Measurements from ENCODE around the gene ITGB1.
A peak's percentile ranks its signal among the peaks of the same experiment; 100 is the strongest.
"Not testable (repeated sequence)": the region's sequence is repeated elsewhere in the genome, so short reads cannot be mapped to it uniquely, and the experiment has no call there.

ITGB1 gene

DNA sequence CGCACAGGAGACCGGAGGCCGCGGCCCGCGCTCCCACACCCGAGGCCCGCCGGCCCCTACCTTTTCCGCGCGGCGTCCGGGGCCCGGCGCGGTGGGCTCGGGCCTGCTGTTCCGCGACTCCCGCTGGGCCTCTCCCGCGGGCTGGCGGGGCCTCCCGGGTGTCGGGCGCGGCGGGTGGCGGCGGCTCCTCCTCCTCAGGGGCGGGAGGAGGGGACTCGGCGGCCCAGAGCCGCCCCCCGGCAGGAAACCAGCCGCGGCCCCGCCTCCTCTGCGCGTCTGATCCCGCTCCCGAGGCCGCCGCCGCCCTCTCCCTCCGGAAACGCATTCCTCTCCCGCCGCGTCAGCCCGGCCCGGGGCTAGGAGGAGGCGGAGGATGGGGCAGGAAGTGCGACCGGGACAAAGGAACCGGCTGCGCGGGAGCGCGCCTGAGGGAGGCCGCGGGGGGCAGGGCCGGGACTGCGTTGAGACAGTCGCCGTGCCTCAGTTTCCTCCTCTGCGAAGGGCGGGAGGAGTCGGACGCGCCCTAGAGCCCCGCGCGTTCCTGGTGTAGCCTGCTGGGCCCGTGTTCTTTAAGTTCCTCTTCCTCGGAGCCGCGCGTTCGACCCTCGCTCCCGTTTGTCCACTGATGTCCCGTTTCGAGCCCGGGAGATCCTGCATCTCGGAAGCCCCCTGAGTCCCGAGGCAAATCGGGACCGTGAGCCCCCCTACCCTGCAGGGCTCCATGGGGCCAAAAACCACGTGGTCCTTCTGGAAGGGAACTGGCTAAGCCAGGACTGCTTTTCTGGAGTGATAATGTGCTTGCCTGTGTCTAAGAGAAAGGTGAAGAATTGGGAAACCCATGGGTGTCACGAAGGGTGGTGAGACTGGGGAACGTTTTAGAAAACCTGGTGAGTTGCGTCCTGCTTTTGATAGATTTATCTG lies at the start of gene ITGB1:
TSS of gene ITGB1 (minus strand) at position 146 of the 921 bp plus-strand sequence. CDS start 22,672 bp downstream, outside the sequence.
- DNase-seq (ENCODE audit: low read depth): peak; percentile 97

DNA sequence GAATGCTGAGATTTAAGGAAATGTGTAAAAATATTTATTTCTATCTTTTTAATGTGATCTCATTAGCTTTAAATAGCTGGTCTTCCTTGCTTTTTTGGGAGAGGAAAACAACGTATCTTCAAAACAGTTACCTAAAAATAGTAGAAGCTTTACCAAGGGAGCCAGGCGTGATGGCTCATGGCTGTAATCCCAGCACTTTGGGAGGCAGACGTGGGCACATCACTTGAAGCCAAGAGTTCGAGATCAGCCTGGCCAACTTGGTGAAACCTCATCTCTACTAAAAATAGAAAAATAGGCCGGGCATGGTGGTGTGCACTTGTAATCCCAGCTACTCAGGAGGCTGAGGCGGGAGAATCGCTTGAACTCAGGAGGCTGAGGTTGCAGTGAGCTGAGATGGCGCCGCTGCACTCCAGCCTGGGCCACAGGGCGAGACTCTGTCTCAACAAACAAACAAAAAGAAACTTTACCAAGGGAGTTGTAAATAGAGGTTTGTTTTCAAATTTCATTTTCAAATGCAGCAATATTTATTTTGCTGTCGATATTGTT lies 48.4 kb upstream of the ITGB1 start:
- DNase-seq (ENCODE audit: low read depth): no peak

DNA sequence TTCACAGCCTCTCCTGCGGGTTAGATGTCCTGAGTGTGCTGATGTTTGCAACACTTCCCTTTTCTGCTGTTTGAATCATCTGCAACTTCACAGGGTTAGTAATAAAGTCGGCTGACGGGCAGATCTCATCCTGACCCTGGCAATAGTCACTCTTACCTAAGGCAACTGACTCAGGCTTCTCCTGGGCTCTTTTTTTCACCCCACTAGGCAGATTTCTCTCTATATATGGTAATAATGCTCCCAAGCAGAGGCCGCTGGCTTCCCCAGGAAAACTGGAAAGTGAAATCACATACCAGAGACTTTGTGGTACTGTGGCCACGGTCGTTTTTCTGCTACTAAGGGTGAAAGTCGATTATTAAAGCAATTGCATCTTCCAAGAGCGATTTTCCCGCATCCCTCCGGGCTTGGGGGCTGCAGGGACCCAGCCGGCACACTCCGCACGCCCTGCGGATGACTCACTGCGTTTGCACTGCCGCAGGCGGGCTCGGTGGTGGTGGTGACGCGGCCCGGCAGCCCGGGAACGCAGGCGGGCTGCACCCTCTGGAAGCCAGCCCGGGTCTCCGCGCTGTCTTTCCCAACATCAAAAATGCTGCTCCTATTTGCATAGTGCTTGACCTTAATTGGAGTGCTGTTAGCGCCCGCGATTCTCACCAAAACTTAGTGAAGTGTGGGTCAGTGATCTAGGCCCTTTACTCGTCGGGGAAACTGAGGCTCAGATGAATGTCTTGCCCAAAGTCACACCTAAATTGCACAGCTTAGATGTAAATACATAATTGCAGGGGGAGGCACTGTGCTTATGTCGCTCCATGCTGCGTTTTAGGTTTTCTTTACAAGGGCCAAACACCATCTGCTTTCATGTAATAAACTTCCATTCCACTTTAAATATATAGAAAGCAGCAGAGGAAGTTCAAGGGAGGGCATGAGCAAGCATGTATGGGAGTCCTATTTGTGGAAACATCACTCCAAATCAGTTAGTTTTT lies 47.6 kb upstream of the ITGB1 start:
- DNase-seq (ENCODE audit: low read depth): peak; percentile 93

- no peak for DNase-seq (ENCODE audit: low read depth)
These were observed 44.0 kb upstream of the ITGB1 start for GRCh38 chr10:33001908-33002492.

GRCh38 chr10:32998060-32998581 lies 40.1 kb upstream of the ITGB1 start:
- DNase-seq (ENCODE audit: low read depth): not testable (repeated sequence)

- DNase-seq (ENCODE audit: low read depth): no peak
These were observed 37.7 kb upstream of the ITGB1 start for GRCh38 chr10:32995751-32996150.

DNA sequence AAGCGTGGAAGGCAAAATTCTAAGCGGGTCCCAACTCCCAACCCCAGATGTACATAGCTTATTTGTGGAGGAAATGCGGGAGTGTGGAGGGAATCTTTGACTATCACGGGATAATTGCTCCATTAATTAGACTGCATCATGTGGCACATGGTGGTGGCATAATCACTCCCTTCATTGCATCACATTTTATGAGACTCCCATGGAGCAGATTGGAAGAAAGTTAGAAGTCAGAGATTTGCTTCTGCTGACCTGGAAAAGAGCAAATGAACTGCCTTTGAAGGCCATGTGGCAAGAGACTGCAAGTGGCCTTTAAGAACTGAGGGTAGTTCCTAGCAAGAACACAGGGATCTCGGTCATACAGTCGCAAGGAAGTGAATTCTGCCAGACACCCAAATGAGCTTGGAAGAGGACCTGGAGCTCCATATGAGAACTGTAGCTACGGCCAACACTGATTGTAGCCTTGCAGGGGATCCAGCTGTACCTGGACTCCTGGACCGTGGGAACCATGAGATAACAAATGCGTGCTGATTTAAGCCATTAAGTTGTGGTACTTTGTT lies 37.1 kb upstream of the ITGB1 start:
- no peak for DNase-seq (ENCODE audit: low read depth)

GRCh38 chr10:32994632-32995031 lies 36.6 kb upstream of the ITGB1 start:
- not testable (repeated sequence) for DNase-seq (ENCODE audit: low read depth)

GRCh38 chr10:32992310-32992709 lies 34.3 kb upstream of the ITGB1 start:
- not testable (repeated sequence) for DNase-seq (ENCODE audit: low read depth)

DNA sequence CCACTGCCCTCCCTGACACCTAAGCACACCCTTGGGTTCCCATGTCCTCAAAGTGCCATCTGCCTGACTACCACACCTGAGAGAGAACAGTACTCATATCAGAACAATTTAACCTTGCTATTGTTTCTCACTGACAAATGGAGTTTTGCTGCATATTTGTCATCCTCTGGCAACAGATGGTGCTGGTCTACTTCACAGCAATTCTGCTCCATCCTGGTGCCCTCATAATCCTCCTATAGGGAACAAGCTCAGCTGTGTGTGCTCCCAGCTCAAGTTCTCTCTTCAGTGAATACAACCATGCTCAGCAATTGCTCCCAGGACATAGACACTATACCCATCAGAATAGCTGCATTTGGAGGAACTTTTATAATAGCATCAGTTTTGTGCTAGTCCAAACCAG lies 32.8 kb upstream of the ITGB1 start:
- DNase-seq (ENCODE audit: low read depth): no peak

GRCh38 chr10:32988604-32989003 lies 30.6 kb upstream of the ITGB1 start:
- DNase-seq (ENCODE audit: low read depth): no peak

- no peak for DNase-seq (ENCODE audit: low read depth)
These were observed 29.1 kb upstream of the ITGB1 start for GRCh38 chr10:32987172-32987571.

DNA sequence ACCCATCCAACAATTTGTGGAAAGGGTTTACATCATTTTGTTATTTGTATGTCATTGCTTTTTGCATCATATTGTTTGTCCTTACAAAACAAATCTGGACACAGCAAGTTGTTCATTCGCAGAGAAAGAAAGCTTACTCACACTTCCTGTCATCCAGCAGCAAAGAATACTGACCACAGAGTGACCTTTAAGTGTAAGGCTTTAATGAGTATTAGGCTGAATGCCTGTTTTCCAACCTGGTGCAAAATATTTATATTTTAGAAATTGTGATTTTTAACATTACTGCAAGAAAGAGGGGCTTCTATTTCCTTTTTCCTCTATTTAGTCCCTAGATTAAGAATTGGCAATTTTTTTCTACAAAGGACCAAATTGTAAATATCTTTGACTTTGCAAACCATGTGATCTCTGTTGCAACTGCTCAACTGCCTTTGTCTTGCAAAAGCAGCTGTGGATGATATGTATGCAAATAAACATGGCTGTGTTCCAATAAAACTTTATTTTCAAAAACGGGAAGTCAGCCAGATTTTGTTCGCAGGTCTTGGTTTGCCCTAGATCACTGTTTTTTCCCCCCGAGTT lies 27.8 kb upstream of the ITGB1 start:
- peak; percentile 91 for DNase-seq (ENCODE audit: low read depth)

DNA sequence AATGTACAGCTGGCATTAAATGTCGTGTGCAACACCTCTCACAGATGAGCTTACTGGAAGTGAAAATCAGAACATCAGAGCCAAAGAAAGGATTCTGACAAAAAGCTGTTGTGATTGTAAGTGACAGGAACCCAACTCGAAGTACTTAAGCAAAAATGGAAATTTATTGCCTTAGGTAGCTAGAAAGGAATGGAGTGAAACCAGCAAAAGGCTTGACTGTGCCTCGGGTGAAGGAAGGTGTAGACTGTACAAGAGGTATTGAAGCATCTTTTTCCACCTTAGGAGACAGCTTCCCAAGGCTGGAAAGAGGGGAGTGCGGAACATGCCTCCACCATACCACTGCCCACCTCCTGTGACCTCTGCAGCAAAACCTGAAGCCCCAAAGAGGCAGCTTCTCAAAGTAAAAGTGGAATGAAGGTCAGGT lies 27.3 kb upstream of the ITGB1 start:
- no peak for DNase-seq (ENCODE audit: low read depth)

GRCh38 chr10:32984003-32984600 lies 26.1 kb upstream of the ITGB1 start:
- DNase-seq (ENCODE audit: low read depth): no peak

DNA sequence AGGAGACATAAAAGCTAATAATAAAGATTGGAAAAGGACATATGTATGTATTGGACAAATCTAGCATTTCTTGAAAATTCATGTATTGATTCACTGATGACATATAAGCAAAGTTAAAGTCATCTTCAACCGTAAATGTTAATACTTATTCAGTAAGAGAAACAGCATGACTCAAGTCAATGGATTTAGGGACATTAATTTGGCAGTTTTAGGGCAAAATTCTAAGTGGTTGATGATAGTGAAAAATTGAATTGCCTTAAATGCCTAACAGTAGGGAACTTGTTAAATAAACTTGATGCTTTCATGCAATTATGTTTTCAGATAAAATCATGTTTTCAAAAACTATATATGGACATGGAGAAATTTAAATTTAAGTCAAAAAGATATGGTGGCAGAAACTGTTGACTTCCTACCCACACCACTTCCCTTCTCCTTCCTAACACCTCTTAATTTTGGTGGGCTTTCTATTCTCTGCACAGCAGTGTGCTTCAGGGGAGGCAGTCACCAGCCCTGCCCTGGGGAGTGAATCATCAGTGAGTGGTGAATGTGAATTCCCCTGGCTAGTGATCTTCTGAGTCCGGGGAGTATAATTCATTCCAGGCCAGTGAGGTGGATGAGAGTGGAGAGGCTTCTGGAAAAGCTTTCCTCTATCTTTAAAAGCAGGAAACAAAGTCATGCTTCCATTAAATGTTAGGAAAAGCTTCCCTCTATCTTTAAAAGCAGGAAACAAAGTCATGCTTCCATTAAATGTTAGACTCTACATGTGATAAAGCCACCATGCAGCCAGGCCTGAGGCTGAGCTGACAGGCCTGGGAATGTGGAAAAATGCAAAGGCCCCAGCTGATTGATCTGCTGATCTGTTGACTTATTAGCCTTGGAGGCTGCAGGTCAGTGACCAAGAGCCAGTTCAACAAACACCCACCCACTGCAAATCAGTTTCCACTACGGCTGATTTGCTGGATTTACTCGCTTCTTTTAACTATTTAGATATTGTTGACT lies 25.2 kb upstream of the ITGB1 start:
- peak; percentile 82 for DNase-seq (ENCODE audit: low read depth)

GRCh38 chr10:32982293-32982709 lies 24.3 kb upstream of the ITGB1 start:
- peak; percentile 84 for DNase-seq (ENCODE audit: low read depth)

DNA sequence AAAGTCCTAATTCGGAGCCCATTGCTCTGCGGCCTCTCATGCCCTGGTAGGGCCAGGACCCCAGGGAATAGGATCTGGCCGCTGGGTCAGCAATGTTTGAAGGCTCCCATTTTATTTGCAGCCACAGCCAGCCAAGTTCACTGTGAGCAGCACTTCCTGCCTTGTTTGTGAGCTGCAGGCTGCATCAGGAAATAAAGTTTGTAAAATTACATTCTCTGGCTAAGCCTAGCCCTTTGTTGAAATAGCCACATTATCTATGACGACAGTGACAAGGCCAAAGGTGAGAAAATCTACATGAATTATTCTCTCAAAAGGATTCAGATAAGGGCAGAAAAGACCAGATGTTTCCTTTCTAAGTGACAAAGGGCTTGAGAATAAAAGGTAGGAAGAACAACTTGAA lies 23.7 kb upstream of the ITGB1 start:
- DNase-seq (ENCODE audit: low read depth): peak; percentile 47
